ENCODE data around the gene FLVCR2. TPM values are rescaled to one million over a fixed set of nuclear protein-coding genes. Genes with fewer than 3 reads are reported as not detected.
A peak's percentile ranks its signal among the peaks of the same experiment; 100 is the strongest.

Gene FLVCR2
- total and polyA plus RNA-seq, 4 experiments from 2014 or later: 1.9 to 4.1 (median 3.2) TPM

GRCh38 chr14:75607044-75607443 is 28.6 kb downstream of the FLVCR2 start:
- no peaks in the 10 kb centered on the region for H3K36me3 ChIP-seq (ENCODE audit: insufficient read depth, low read length)
- H3K4me1 Mint-ChIP-seq: no peaks in the 10 kb centered on the region
- no peaks in the 10 kb centered on the region for H3K4me1 ChIP-seq (ENCODE audit: insufficient read depth, low read length)
- H3K4me3 Mint-ChIP-seq: no peak overlapping the region
- no peak for DNase-seq
- ChIA-PET POLR2A (ENCODE audit: partially characterized antibody) (no interaction called here), CTCF (ENCODE audit: partially characterized antibody) (no interaction called here)
- no peak overlapping the region for H3K27ac ChIP-seq (ENCODE audit: low read depth, low read length)
- no peak overlapping the region for H3K4me3 ChIP-seq (ENCODE audit: low read length in 2 of 2)
- intact Hi-C loops (cut with micrococcal nuclease): no loop called here
- no peaks in the 10 kb centered on the region for H3K27me3 Mint-ChIP-seq
- no peak overlapping the region for H3K27ac Mint-ChIP-seq
- no peaks in the 10 kb centered on the region for H3K9me3 ChIP-seq (ENCODE audit: control insufficient read depth in 1 of 2, low read length in 2 of 2)
- H3K27me3 ChIP-seq (ENCODE audit: insufficient read depth, low read length): no peaks in the 10 kb centered on the region
- H3K9me3 Mint-ChIP-seq: peaks cover 0 to 14% (median 7%) of the 10 kb centered on the region in 8 donors
- peaks cover 0 to 13% of the 10 kb centered on the region in 2 donors for H3K36me3 Mint-ChIP-seq

- CTCF ChIA-PET (ENCODE audit: partially characterized antibody): no interaction called here
- Histone ChIP-seq H3K36me3 (ENCODE audit: insufficient read depth, low read length) (no peaks in the 10 kb centered on the region), H3K4me3 (ENCODE audit: low read length in 2 of 2) (no peak overlapping the region), H3K27ac (ENCODE audit: low read depth, low read length) (no peak overlapping the region), H3K4me1 (ENCODE audit: insufficient read depth, low read length) (no peaks in the 10 kb centered on the region), H3K27me3 (ENCODE audit: insufficient read depth, low read length) (no peaks in the 10 kb centered on the region), H3K9me3 (ENCODE audit: control insufficient read depth in 1 of 2, low read length in 2 of 2) (no peaks in the 10 kb centered on the region)
- no peak for DNase-seq
- Mint-ChIP-seq H3K9me3 (peaks cover 0 to 14% (median 7%) of the 10 kb centered on the region in 8 donors), H3K4me1 (no peaks in the 10 kb centered on the region), H3K36me3 (peaks cover 0 to 18% of the 10 kb centered on the region in 2 donors), H3K4me3 (no peak overlapping the region), H3K27me3 (no peaks in the 10 kb centered on the region), H3K27ac (no peak overlapping the region)
- intact Hi-C loops (cut with micrococcal nuclease): no loop called here
- POLR2A ChIA-PET (ENCODE audit: partially characterized antibody): no interaction called here
These were observed 29.6 kb downstream of the FLVCR2 start for GRCh38 chr14:75607842-75608640.

GRCh38 chr14:75609116-75609515 is 30.7 kb downstream of the FLVCR2 start:
- Mint-ChIP-seq H3K36me3 (peaks cover 0 to 21% of the 10 kb centered on the region in 2 donors), H3K27me3 (no peaks in the 10 kb centered on the region), H3K27ac (no peak overlapping the region), H3K4me3 (no peak overlapping the region), H3K9me3 (peaks cover 0 to 14% (median 8%) of the 10 kb centered on the region in 8 donors), H3K4me1 (no peaks in the 10 kb centered on the region)
- no peak for DNase-seq
- POLR2A ChIA-PET (ENCODE audit: partially characterized antibody): no interaction called here
- Histone ChIP-seq H3K4me3 (ENCODE audit: low read length in 2 of 2) (no peak overlapping the region), H3K27me3 (ENCODE audit: insufficient read depth, low read length) (no peaks in the 10 kb centered on the region), H3K9me3 (ENCODE audit: control insufficient read depth in 1 of 2, low read length in 2 of 2) (no peaks in the 10 kb centered on the region), H3K27ac (ENCODE audit: low read depth, low read length) (no peak overlapping the region), H3K4me1 (ENCODE audit: insufficient read depth, low read length) (no peaks in the 10 kb centered on the region), H3K36me3 (ENCODE audit: insufficient read depth, low read length) (no peaks in the 10 kb centered on the region)
- intact Hi-C loops (cut with micrococcal nuclease): no loop called here
- CTCF ChIA-PET (ENCODE audit: partially characterized antibody): no interaction called here

GRCh38 chr14:75609606-75610475 is 31.4 kb downstream of the FLVCR2 start:
- no peak overlapping the region for H3K4me3 ChIP-seq (ENCODE audit: low read length in 2 of 2)
- no peaks in the 10 kb centered on the region for H3K9me3 ChIP-seq (ENCODE audit: control insufficient read depth in 1 of 2, low read length in 2 of 2)
- H3K4me1 Mint-ChIP-seq: no peaks in the 10 kb centered on the region
- H3K9me3 Mint-ChIP-seq: peaks cover 0 to 14% (median 8%) of the 10 kb centered on the region in 8 donors
- intact Hi-C loops (cut with micrococcal nuclease): no loop called here
- no peak for DNase-seq
- no peaks in the 10 kb centered on the region for H3K27me3 Mint-ChIP-seq
- H3K27ac ChIP-seq (ENCODE audit: low read depth, low read length): no peak overlapping the region
- peaks cover 0 to 21% of the 10 kb centered on the region in 2 donors for H3K36me3 Mint-ChIP-seq
- no peaks in the 10 kb centered on the region for H3K27me3 ChIP-seq (ENCODE audit: insufficient read depth, low read length)
- H3K4me1 ChIP-seq (ENCODE audit: insufficient read depth, low read length): no peaks in the 10 kb centered on the region
- no peak overlapping the region for H3K4me3 Mint-ChIP-seq
- POLR2A ChIA-PET (ENCODE audit: partially characterized antibody): no interaction called here
- H3K36me3 ChIP-seq (ENCODE audit: insufficient read depth, low read length): no peaks in the 10 kb centered on the region
- H3K27ac Mint-ChIP-seq: no peak overlapping the region
- CTCF ChIA-PET (ENCODE audit: partially characterized antibody): interaction anchor here (0.6 kb wide), 1 partner anchor 715 kb away, joined by 3 read pairs; no protein-coding TSS in a partner anchor

GRCh38 chr14:75610834-75611233 is 32.4 kb downstream of the FLVCR2 start:
- peaks cover 0 to 21% of the 10 kb centered on the region in 2 donors for H3K36me3 Mint-ChIP-seq
- no peaks in the 10 kb centered on the region for H3K27me3 Mint-ChIP-seq
- POLR2A ChIA-PET (ENCODE audit: partially characterized antibody): no interaction called here
- H3K9me3 ChIP-seq (ENCODE audit: control insufficient read depth in 1 of 2, low read length in 2 of 2): no peaks in the 10 kb centered on the region
- intact Hi-C loops (cut with micrococcal nuclease): no loop called here
- no peak overlapping the region for H3K4me3 Mint-ChIP-seq
- H3K4me3 ChIP-seq (ENCODE audit: low read length in 2 of 2): no peak overlapping the region
- no peaks in the 10 kb centered on the region for H3K36me3 ChIP-seq (ENCODE audit: insufficient read depth, low read length)
- H3K27ac ChIP-seq (ENCODE audit: low read depth, low read length): no peak overlapping the region
- H3K27me3 ChIP-seq (ENCODE audit: insufficient read depth, low read length): no peaks in the 10 kb centered on the region
- no peak for DNase-seq
- H3K4me1 Mint-ChIP-seq: no peaks in the 10 kb centered on the region
- H3K27ac Mint-ChIP-seq: peak overlapping the region in 1 of 7 donors; percentile 21
- CTCF ChIA-PET (ENCODE audit: partially characterized antibody): no interaction called here
- no peaks in the 10 kb centered on the region for H3K4me1 ChIP-seq (ENCODE audit: insufficient read depth, low read length)
- peaks cover 0 to 14% (median 8%) of the 10 kb centered on the region in 8 donors for H3K9me3 Mint-ChIP-seq

GRCh38 chr14:75612157-75612556 is 33.7 kb downstream of the FLVCR2 start:
- H3K36me3 Mint-ChIP-seq: peaks cover 0 to 21% of the 10 kb centered on the region in 2 donors
- Histone ChIP-seq H3K27me3 (ENCODE audit: insufficient read depth, low read length) (no peaks in the 10 kb centered on the region), H3K4me3 (ENCODE audit: low read length in 2 of 2) (no peak overlapping the region), H3K4me1 (ENCODE audit: insufficient read depth, low read length) (no peaks in the 10 kb centered on the region), H3K36me3 (ENCODE audit: insufficient read depth, low read length) (no peaks in the 10 kb centered on the region), H3K27ac (ENCODE audit: low read depth, low read length) (no peak overlapping the region), H3K9me3 (ENCODE audit: control insufficient read depth in 1 of 2, low read length in 2 of 2) (no peaks in the 10 kb centered on the region)
- ChIA-PET POLR2A (ENCODE audit: partially characterized antibody) (no interaction called here), CTCF (ENCODE audit: partially characterized antibody) (interaction anchor here (1.3 to 1.5 kb wide), 2 partner anchors 8 to 35 kb away, joined by 3 to 5 read pairs; no protein-coding TSS in a partner anchor)
- H3K4me3 Mint-ChIP-seq: no peak overlapping the region
- intact Hi-C loops (cut with micrococcal nuclease): no loop called here
- no peaks in the 10 kb centered on the region for H3K4me1 Mint-ChIP-seq
- no peak overlapping the region for H3K27ac Mint-ChIP-seq
- H3K27me3 Mint-ChIP-seq: no peaks in the 10 kb centered on the region
- peaks cover 0 to 14% (median 8%) of the 10 kb centered on the region in 8 donors for H3K9me3 Mint-ChIP-seq
- no peak for DNase-seq

GRCh38 chr14:75614179-75614578 is 35.8 kb downstream of the FLVCR2 start:
- intact Hi-C loops (cut with micrococcal nuclease): no loop called here
- H3K36me3 ChIP-seq (ENCODE audit: insufficient read depth, low read length): no peaks in the 10 kb centered on the region
- no peak for DNase-seq
- no peak overlapping the region for H3K27ac ChIP-seq (ENCODE audit: low read depth, low read length)
- H3K4me3 ChIP-seq (ENCODE audit: low read length in 2 of 2): no peak overlapping the region
- peaks cover 0 to 9% of the 10 kb centered on the region in 2 donors for H3K36me3 Mint-ChIP-seq
- H3K9me3 Mint-ChIP-seq: peaks cover 0 to 2% (median 0%) of the 10 kb centered on the region in 8 donors
- no peak overlapping the region for H3K27ac Mint-ChIP-seq
- H3K27me3 ChIP-seq (ENCODE audit: insufficient read depth, low read length): no peaks in the 10 kb centered on the region
- no peaks in the 10 kb centered on the region for H3K9me3 ChIP-seq (ENCODE audit: control insufficient read depth in 1 of 2, low read length in 2 of 2)
- CTCF ChIA-PET (ENCODE audit: partially characterized antibody): no interaction called here
- no peaks in the 10 kb centered on the region for H3K27me3 Mint-ChIP-seq
- no peaks in the 10 kb centered on the region for H3K4me1 Mint-ChIP-seq
- H3K4me1 ChIP-seq (ENCODE audit: insufficient read depth, low read length): no peaks in the 10 kb centered on the region
- POLR2A ChIA-PET (ENCODE audit: partially characterized antibody): no interaction called here
- no peak overlapping the region for H3K4me3 Mint-ChIP-seq

Data from CD4-positive, alpha-beta memory T cell (primary cell).